NCI-H187 (cell line): Measurements from ENCODE around the gene APBA1.

ENCODE experiments used
- DNase-seq, 2 experiments: peaks; one replicate each; lab custom pipeline; 2025; lab: John Stamatoyannopoulos, UW

APBA1 gene

GRCh38 chr9:69400470-69400869 lies 271.7 kb downstream of the APBA1 start:
- DNase-seq = no peak

- DNase-seq = no peak
These were observed 274.6 kb downstream of the APBA1 start for GRCh38 chr9:69397384-69398214.

GRCh38 chr9:69396759-69397158 lies 275.4 kb downstream of the APBA1 start:
- no peak for DNase-seq

- no peak for DNase-seq
These were observed 276.5 kb downstream of the APBA1 start for GRCh38 chr9:69395718-69396117.

GRCh38 chr9:69393425-69393824 lies 278.7 kb downstream of the APBA1 start:
- DNase-seq = no peak

GRCh38 chr9:69392826-69393225 lies 279.3 kb downstream of the APBA1 start:
- DNase-seq = no peak

GRCh38 chr9:69391946-69392345 lies 280.2 kb downstream of the APBA1 start:
- DNase-seq = no peak

- DNase-seq = no peak
These were observed 280.7 kb downstream of the APBA1 start for GRCh38 chr9:69391487-69391886.

- DNase-seq = no peak
These were observed 282.7 kb downstream of the APBA1 start for GRCh38 chr9:69389437-69389995.

- no peak for DNase-seq
These were observed 283.6 kb downstream of the APBA1 start for GRCh38 chr9:69388596-69388995.

- no peak for DNase-seq
These were observed 285.5 kb downstream of the APBA1 start for GRCh38 chr9:69386651-69387050.

- no peak for DNase-seq
These were observed 286.6 kb downstream of the APBA1 start for GRCh38 chr9:69385581-69386033.

GRCh38 chr9:69382135-69382534 lies 290.0 kb downstream of the APBA1 start:
- DNase-seq = no peak

GRCh38 chr9:69380811-69381210 lies 291.4 kb downstream of the APBA1 start:
- no peak for DNase-seq

GRCh38 chr9:69380301-69380700 lies 291.9 kb downstream of the APBA1 start:
- no peak for DNase-seq

GRCh38 chr9:69379270-69379982 lies 292.7 kb downstream of the APBA1 start:
- DNase-seq = no peak

GRCh38 chr9:69377981-69378380 lies 294.2 kb downstream of the APBA1 start:
- DNase-seq = no peak
